ENCODE measurements around the gene FREY1. TPM values are rescaled to one million over a fixed set of nuclear protein-coding genes. Genes with fewer than 3 reads are reported as not detected.
A peak's percentile ranks its signal among the peaks of the same experiment; 100 is the strongest.
"Not testable (repeated sequence)": the region's sequence is repeated elsewhere in the genome, so short reads cannot be mapped to it uniquely, and the experiment has no call there.

Gene FREY1
- total and polyA plus RNA-seq, 9 of the 15 experiments (the other 6 are each of a cell fraction or from before 2014, with no cell fraction given) = 0.25 to 1.5 (median 1.1) TPM; not detected in 5

DNA sequence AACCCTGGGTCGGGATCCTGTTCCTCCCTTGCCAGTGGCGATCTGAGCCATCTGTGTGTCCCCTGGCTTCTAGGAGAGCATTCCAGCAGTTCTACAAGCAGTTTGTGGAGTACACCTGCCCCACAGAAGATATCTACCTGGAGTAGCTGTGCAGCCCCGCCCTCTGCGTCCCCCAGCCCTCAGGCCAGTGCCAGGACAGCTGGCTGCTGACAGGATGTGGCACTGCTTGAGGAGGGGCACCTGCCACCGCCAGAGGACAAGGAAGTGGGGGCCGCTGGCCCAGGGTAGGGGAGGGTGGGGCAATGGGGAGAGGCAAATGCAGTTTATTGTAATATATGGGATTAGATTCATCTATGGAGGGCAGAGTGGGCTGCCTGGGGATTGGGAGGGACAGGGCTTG lies 1.5 kb downstream of the FREY1 start:
- CTCF ChIA-PET (ENCODE audit: low intra/inter-chr PET ratio); H3K27me3 ChIP-seq (ENCODE audit: control insufficient read depth in 2 of 2, insufficient read depth in 2 of 2, low read length in 2 of 2); H3K27ac ChIP-seq (ENCODE audit: extremely low read depth, low read depth, low read length); H3K79me2 ChIP-seq (ENCODE audit: control insufficient read depth, insufficient read depth, low read length); H3K9me1 ChIP-seq (ENCODE audit: control insufficient read depth, insufficient read depth, low read length); ATAC-seq; H3K4me3 ChIP-seq; H2AFZ ChIP-seq (ENCODE audit: low read depth, low read length); DNase-seq (ENCODE audit: extremely low read depth in 1 of 4, low spot score in 3 of 4); intact Hi-C loops (cut with micrococcal nuclease); H3K9me3 ChIP-seq (replicated peaks; ENCODE audit: control insufficient read depth, insufficient read depth, low read depth, low read length); H3K36me3 ChIP-seq (ENCODE audit: control insufficient read depth, insufficient read depth, low read length); H4K20me1 ChIP-seq (replicated peaks; ENCODE audit: control insufficient read depth, insufficient read depth, low read length); in situ Hi-C loops (cut with MboI); FAIRE-seq; H3K4me2 ChIP-seq (ENCODE audit: insufficient read depth, low read length); BruUV-seq (replicated peaks): not testable (repeated sequence)
- 85% methylated on average over 6 of the region's 6 CpGs for WGBS (ENCODE audit: insufficient coverage, low coverage, missing lambda C conversion rate)
- POLR2A ChIA-PET = interaction anchor here (0.6 kb wide), 1 partner anchor 24 kb away, joined by 3 read pairs; no protein-coding TSS in a partner anchor
- Histone ChIP-seq H3K9ac (ENCODE audit: insufficient read depth in 1 of 2, low read depth in 2 of 2, low read length in 2 of 2) (peak overlapping the region in 1 of 2 experiments; percentile 73; a peak in 1 of 4 replicates), H3K4me1 (replicated peaks in 1 of 2; ENCODE audit: control insufficient read depth in 2 of 2, insufficient read depth in 2 of 2, low read length in 2 of 2) (peaks cover 8 to 77% of the 10 kb centered on the region in 2 experiments; a peak in 4 of 5 replicates)

DNA sequence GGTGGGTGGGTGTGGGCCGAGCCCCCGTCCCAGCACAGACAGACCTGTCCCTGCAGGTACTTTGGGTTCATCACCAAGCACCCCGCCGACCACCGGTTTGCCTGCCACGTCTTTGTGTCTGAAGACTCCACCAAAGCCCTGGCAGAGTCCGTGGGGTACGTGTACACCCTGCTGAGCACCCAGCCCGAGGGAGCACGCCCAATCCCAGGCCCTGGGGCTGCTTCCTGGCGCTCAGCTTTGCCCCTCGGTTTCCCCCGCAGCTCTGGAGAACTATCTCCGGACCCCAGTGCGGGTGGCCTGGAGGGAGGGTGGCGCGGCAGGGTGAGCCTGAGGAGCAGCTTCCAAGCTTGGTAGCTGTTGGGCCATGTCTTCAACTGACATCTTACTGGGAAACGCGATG lies 2.0 kb downstream of the FREY1 start:
- DNase-seq (ENCODE audit: extremely low read depth in 1 of 4, low spot score in 3 of 4) (no peak), FAIRE-seq (no peak), ATAC-seq (no peak)
- TF ChIP-seq TRIM28 (IDR thresholded peaks at IDR 0.05) (no peak), POLR2G (IDR thresholded peaks at IDR 0.05; ENCODE audit: low read depth, low read length) (peak; percentile 51; the same call in 1 of the 2 replicates)
- WGBS (ENCODE audit: insufficient coverage, low coverage, missing lambda C conversion rate) = 89% methylated on average over 15 of the region's 19 CpGs
- Histone ChIP-seq H3K9me1 (ENCODE audit: control insufficient read depth, insufficient read depth, low read length) (peaks cover 6% of the 10 kb centered on the region), H3K9me3 (replicated peaks; ENCODE audit: control insufficient read depth, insufficient read depth, low read depth, low read length) (no peaks in the 10 kb centered on the region), H4K20me1 (replicated peaks; ENCODE audit: control insufficient read depth, insufficient read depth, low read length) (0 out of 2 replicates have a peak, but pooled peaks cover 3% of the 10 kb centered on the region), H3K27ac (ENCODE audit: extremely low read depth, low read depth, low read length) (no peak overlapping the region), H3K9ac (ENCODE audit: insufficient read depth in 1 of 2, low read depth in 2 of 2, low read length in 2 of 2) (peak overlapping the region in 1 of 2 experiments; percentile 73; a peak in 2 of 4 replicates), H3K36me3 (ENCODE audit: control insufficient read depth, insufficient read depth, low read length) (peaks cover 8% of the 10 kb centered on the region; the same call in 1 of the 3 replicates), H3K27me3 (ENCODE audit: control insufficient read depth in 2 of 2, insufficient read depth in 2 of 2, low read length in 2 of 2) (no peaks in the 10 kb centered on the region), H3K4me2 (ENCODE audit: insufficient read depth, low read length) (no peak overlapping the region), H3K4me1 (replicated peaks in 1 of 2; ENCODE audit: control insufficient read depth in 2 of 2, insufficient read depth in 2 of 2, low read length in 2 of 2) (peaks cover 8 to 79% of the 10 kb centered on the region in 2 experiments; a peak in 4 of 5 replicates), H2AFZ (ENCODE audit: low read depth, low read length) (no peak overlapping the region), H3K4me3 (no peak overlapping the region), H3K79me2 (ENCODE audit: control insufficient read depth, insufficient read depth, low read length) (no peaks in the 10 kb centered on the region)
- ChIA-PET CTCF (ENCODE audit: low intra/inter-chr PET ratio) (no interaction called here), POLR2A (no interaction called here)
- no TSS peak for BruUV-seq (replicated peaks)
- in situ Hi-C loops (cut with MboI) = no loop called here
- intact Hi-C loops (cut with micrococcal nuclease) = no loop called here

Data from K562 (cell line).